ENCODE results near the gene TSPAN31.

- TF ChIP-seq CTCF (IDR thresholded peaks at IDR 0.05) (no peak), POLR2A (IDR thresholded peaks at IDR 0.05) (no peak)
These were observed 9.8 kb downstream of the TSPAN31 start, which contains the start of gene MARCHF9 for GRCh38 chr12:57754411-57755193.
